Liver (tissue), 9 donors: ENCODE measurements around the gene SLC8A3. TPM values are rescaled to one million over a fixed set of nuclear protein-coding genes. Genes with fewer than 3 reads are reported as not detected.

Source experiments
- DNase-seq: peaks from one replicate; pipeline ENCODE4 v3.0.0-alpha.2; 2017; ENCODE audit warnings: low spot score
- H3K27ac ChIP-seq, 2 donors: one replicate each; pipeline ENCODE4 v1.7.0; 2013; ENCODE audit warnings: inconsistent platforms in 2 of 2, low read length in 2 of 2, control low read depth in 1 of 2, low read depth in 1 of 2, mild to moderate bottlenecking in 1 of 2
- H3K27me3 ChIP-seq, 4 donors: one replicate each; pipeline versions ENCODE4 v1.6.1 to v1.7.0; 2013; ENCODE audit warnings: low read length in 3 of 4, inconsistent platforms in 1 of 4, mild to moderate bottlenecking in 1 of 4, moderate library complexity in 1 of 4; ENCODE audit not compliant: control insufficient read depth in 4 of 4, insufficient read depth in 4 of 4
- H3K36me3 ChIP-seq, 4 donors: one replicate each; pipeline versions ENCODE4 v1.6.1 to v1.7.0; 2013; ENCODE audit warnings: low read length in 3 of 4, mild to moderate bottlenecking in 3 of 4, low read depth in 1 of 4, moderate library complexity in 1 of 4; ENCODE audit not compliant: control insufficient read depth in 4 of 4, insufficient read depth in 3 of 4
- H3K4me1 ChIP-seq, 4 donors: one replicate each; pipeline versions ENCODE4 v1.6.1 to v1.7.0; 2013; ENCODE audit warnings: low read length in 3 of 4, mild to moderate bottlenecking in 3 of 4, moderate library complexity in 1 of 4; ENCODE audit not compliant: control insufficient read depth in 4 of 4, insufficient read depth in 4 of 4
- H3K4me3 ChIP-seq, 3 donors: one replicate each; pipeline versions ENCODE4 v1.6.1 to v1.7.0; 2013; ENCODE audit warnings: low read length in 3 of 3, control low read depth in 1 of 3, low read depth in 1 of 3, mild to moderate bottlenecking in 1 of 3
- H3K9ac ChIP-seq, 2 donors: one replicate each; pipeline ENCODE4 v1.7.0; 2013; ENCODE audit warnings: low read length in 2 of 2, mild to moderate bottlenecking in 2 of 2, moderate library complexity in 2 of 2, control low read depth in 1 of 2, low read depth in 1 of 2
- H3K9me3 ChIP-seq, 4 donors: one replicate each; pipeline versions ENCODE4 v1.6.1 to v1.7.0; 2013; ENCODE audit warnings: low read length in 3 of 4; ENCODE audit not compliant: control insufficient read depth in 4 of 4
- ATF3 ChIP-seq: IDR thresholded peaks from 2 replicates; pipeline ENCODE4 v1.6.1; 2016; ENCODE audit warnings: antibody characterized with exemption
- CTCF ChIP-seq: fragments of 150-350 bp; IDR thresholded peaks from 2 replicates; pipeline ENCODE4 v1.5.1; 2017; ENCODE audit warnings: improper control_type of control experiment, low read depth, low read length; ENCODE audit not compliant: missing input control
- EGR1 ChIP-seq, 2 donors: IDR thresholded peaks; 2 replicates each; pipeline ENCODE4 v1.6.1; 2016 to 2018; ENCODE audit warnings: antibody characterized with exemption in 2 of 2, low read depth in 2 of 2
- FOXA2 ChIP-seq: IDR thresholded peaks from 2 replicates; pipeline ENCODE4 v1.6.1; 2016; ENCODE audit warnings: antibody characterized with exemption
- GABPA ChIP-seq, 2 donors: IDR thresholded peaks in 1 of 2; conservative IDR thresholded peaks in 1 of 2; 2 replicates each; pipeline ENCODE4 v1.6.1; 2016; ENCODE audit warnings: antibody characterized with exemption in 2 of 2, mild to moderate bottlenecking in 1 of 2, moderate library complexity in 1 of 2
- HNF4A ChIP-seq, 2 donors: conservative IDR thresholded peaks; 2 replicates each; pipeline ENCODE4 v1.6.1; 2016; ENCODE audit warnings: antibody characterized with exemption in 2 of 2, mild to moderate bottlenecking in 2 of 2
- HNF4G ChIP-seq: IDR thresholded peaks from 2 replicates; pipeline ENCODE4 v1.6.1; 2016; ENCODE audit warnings: antibody characterized with exemption
- JUND ChIP-seq, 2 donors: IDR thresholded peaks; 2 replicates each; pipeline ENCODE4 v1.6.1; 2016; ENCODE audit warnings: antibody characterized with exemption in 2 of 2
- MAX ChIP-seq: IDR thresholded peaks from 2 replicates; pipeline ENCODE4 v1.6.1; 2016; ENCODE audit warnings: antibody characterized with exemption
- NR2F2 ChIP-seq: IDR thresholded peaks from 2 replicates; pipeline ENCODE4 v1.6.1; 2016; ENCODE audit warnings: antibody characterized with exemption
- RAD21 ChIP-seq, 2 donors: IDR thresholded peaks; 2 replicates each; pipeline ENCODE4 v1.6.1; 2016; ENCODE audit warnings: antibody characterized with exemption in 2 of 2, mild to moderate bottlenecking in 2 of 2
- REST ChIP-seq: IDR thresholded peaks from 2 replicates; pipeline ENCODE4 v1.6.1; 2016; ENCODE audit warnings: antibody characterized with exemption, mild to moderate bottlenecking
- TAF1 ChIP-seq: conservative IDR thresholded peaks from 2 replicates; pipeline ENCODE4 v1.6.1; 2016; ENCODE audit warnings: antibody characterized with exemption, mild to moderate bottlenecking
- YY1 ChIP-seq: IDR thresholded peaks from 2 replicates; pipeline ENCODE4 v1.6.1; 2016; ENCODE audit warnings: antibody characterized with exemption, mild to moderate bottlenecking
- ZBTB33 ChIP-seq: IDR thresholded peaks from 2 replicates; pipeline ENCODE4 v1.6.1; 2016; ENCODE audit warnings: antibody characterized with exemption
- WGBS: extraction: QIAGEN DNeasy Blood & Tissue Kit; methylation state at CpG from one replicate; pipeline ENCODE4 v1.1.7; 2013; 5-methylcytosine and 5-hydroxymethylcytosine counted together
- polyA plus RNA-seq, 2 donors: library from polyadenylated mRNA; stranded (reverse) in 1 of 2; unstranded in 1 of 2; fragments of 200-250 nt in 1 of 2; fragments of >200 nt in 1 of 2; fragmentation: Nextera tagmentation in 1 of 2; extraction: Ambion mirVana in 1 of 2; gene quantifications; one replicate each; pipeline versions ENCODE4 v1.2.1 to v1.2.3, GENCODE V29; 2013 to 2015
- total RNA-seq, 2 donors: library from RNA; depleted of rRNA; stranded (reverse); fragments of >200 nt; gene quantifications; one replicate each; pipeline ENCODE4 v1.2.3, GENCODE V29; 2014
- donor health status: healthy.
- donor health status: healthy.
- donor health status: healthy.
- donor health status: healthy.
- donor health status: healthy.

SLC8A3 gene
- total and polyA plus RNA-seq, 4 donors: 0.05 to 0.56 (median 0.10) TPM; not detected in 1

GRCh38 chr14:70189456-70190077 lies 816 bp upstream of the SLC8A3 start:
- Histone ChIP-seq H3K9me3 (no peaks in the 10 kb centered on the region), H3K27me3 (peaks cover 2 to 4% (median 3%) of the 10 kb centered on the region in 4 donors), H3K27ac (no peak overlapping the region), H3K4me3 (peak overlapping the region in 1 of 3 donors; percentile 51), H3K4me1 (peaks cover 13 to 24% (median 19%) of the 10 kb centered on the region in 4 donors), H3K36me3 (no peaks in the 10 kb centered on the region), H3K9ac (no peak overlapping the region)
- DNase-seq: no peak
- 36% methylated on average over 9 of the region's 9 CpGs for WGBS
- TF ChIP-seq NR2F2 (no peak), MAX (no peak), REST (no peak), TAF1 (no peak), ATF3 (no peak), YY1 (no peak), RAD21 (IDR thresholded peaks at IDR 0.05) (no peak), HNF4A (conservative IDR thresholded peaks at IDR 0.05) (no peak), CTCF (no peak), GABPA (IDR thresholded peaks at IDR 0.05 in 1 of 2, conservative IDR thresholded peaks at IDR 0.05 in 1 of 2) (no peak), FOXA2 (no peak), JUND (IDR thresholded peaks at IDR 0.05) (no peak), EGR1 (IDR thresholded peaks at IDR 0.05; ENCODE audit: low read depth in 2 of 2) (no peak), HNF4G (no peak), ZBTB33 (no peak)

- H3K4me3 ChIP-seq: peak overlapping the region in 2 of 3 donors; percentile 51
- no peaks in the 10 kb centered on the region for H3K36me3 ChIP-seq
- no peak for DNase-seq
- H3K27me3 ChIP-seq: peaks cover 2 to 6% (median 4%) of the 10 kb centered on the region in 4 donors
- 3% methylated on average over 38 of the region's 38 CpGs for WGBS
- no peak overlapping the region for H3K9ac ChIP-seq
- H3K4me1 ChIP-seq: peaks cover 13 to 24% (median 19%) of the 10 kb centered on the region in 4 donors
- no peak overlapping the region for H3K27ac ChIP-seq
- H3K9me3 ChIP-seq: no peaks in the 10 kb centered on the region
- TF ChIP-seq GABPA (IDR thresholded peaks at IDR 0.05 in 1 of 2, conservative IDR thresholded peaks at IDR 0.05 in 1 of 2) (no peak), MAX (no peak), ATF3 (no peak), HNF4A (conservative IDR thresholded peaks at IDR 0.05) (no peak), JUND (IDR thresholded peaks at IDR 0.05) (no peak), TAF1 (no peak), NR2F2 (no peak), CTCF (no peak), REST (no peak), HNF4G (no peak), EGR1 (IDR thresholded peaks at IDR 0.05; ENCODE audit: low read depth in 2 of 2) (no peak)
Observed at GRCh38 chr14:70188322-70188658, 461 bp downstream of the SLC8A3 start.
